GM19240 (cell line): ENCODE results near the gene SHOX.
"Not testable (repeated sequence)": the region's sequence is repeated elsewhere in the genome, so short reads cannot be mapped to it uniquely, and the experiment has no call there.

Source experiments
- DNase-seq: peaks from one replicate; pipeline ENCODE4 v3.0.0; 2011; ENCODE audit warnings: low spot score; ENCODE audit not compliant: insufficient read length

SHOX gene

DNA sequence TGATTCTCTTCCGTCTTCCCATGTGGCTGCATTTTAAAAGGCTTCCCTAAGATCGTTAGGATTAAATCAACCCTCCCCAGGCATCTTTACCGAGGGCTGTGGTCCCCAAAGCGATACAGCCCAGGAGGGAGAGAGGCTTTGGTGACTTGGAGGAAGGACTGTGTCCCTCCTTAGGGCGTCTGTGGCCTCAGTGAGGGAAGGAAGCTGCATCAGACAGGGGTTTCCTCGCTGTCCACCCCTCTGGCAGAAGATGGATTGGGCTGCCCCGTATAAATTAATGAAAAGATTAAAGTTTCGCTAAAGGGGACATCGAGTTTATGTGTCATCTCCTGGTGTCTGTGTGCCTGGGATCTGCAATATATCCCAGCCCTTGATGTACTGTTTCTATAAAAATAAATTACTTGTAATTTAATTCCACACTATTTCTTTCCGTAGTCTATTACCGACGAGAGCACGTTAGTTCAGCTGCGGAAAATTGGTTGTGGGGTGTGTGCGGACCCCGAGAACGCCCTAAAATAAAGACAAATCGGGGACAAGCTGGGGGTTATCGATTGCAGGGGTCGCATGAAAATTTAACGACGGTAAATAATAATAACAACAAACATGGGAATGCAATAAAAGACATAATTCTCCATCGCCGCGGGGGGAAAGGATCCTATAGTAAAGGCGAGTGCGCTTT, 6.5 kb downstream of the SHOX start:
- no peak for DNase-seq

DNA sequence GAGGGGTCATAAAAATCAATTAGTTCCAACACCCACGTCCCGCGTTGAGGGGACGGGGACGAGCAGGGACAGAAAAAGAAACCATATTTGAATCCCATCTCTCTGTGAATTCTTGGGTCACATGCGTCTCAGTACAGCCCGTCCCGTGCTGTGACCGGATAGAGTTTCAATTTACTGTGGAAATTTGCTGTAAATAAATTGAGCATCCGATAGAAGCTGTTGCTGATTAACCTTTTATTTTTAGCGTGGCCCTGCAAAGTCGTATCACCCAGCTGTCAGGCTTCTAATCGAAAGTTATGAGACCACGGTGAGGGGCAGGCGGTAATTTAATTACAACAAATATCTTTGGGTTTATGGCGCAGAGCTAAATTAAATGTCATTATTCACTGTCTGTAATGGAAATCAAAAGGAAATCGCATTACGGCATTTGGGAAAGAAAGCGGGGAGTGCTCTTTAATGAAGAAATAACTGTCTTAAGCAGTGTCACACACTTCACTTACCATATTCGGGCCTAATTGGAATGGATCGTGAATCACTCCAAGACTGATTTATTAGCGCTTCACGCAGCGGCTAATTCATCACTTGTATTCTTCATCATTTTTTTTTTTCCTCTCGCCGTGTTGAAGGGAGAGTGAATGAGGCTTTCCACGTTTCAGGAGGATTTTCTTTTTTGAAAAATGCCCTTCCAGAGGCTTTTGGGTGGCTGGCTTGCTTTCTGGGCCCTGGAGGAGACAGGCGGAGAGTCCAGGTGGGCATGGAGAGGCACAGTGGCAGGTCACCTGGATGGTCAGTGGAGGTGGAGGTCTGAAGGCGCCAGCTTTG, 7.3 kb downstream of the SHOX start:
- no peak for DNase-seq

- no peak for DNase-seq
Measured at GRCh38 chrX:638482-639131, 8.0 kb downstream of the SHOX start.

DNA sequence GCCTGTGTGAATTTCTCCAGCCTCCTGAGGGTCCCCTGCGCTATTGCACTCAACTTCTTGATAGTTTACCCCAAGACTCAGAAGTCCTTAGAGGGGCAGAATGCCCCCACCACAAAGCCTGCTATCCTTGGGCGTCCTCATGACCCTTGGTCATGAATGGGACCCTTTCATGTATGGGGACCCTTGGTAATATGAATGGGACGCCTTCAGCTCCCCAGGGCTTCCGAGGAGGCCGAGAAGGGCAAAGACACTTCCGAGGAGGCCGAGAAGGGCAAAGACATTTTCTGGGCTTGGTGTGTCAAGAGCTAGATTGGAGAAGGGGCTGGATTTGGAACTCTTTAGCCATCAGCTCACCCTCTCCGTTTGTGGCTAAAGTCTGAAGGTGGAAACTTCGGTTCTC, 8.6 kb downstream of the SHOX start:
- no peak for DNase-seq

- DNase-seq: no peak
Measured at GRCh38 chrX:640641-641040, 10.1 kb downstream of the SHOX start.

DNA sequence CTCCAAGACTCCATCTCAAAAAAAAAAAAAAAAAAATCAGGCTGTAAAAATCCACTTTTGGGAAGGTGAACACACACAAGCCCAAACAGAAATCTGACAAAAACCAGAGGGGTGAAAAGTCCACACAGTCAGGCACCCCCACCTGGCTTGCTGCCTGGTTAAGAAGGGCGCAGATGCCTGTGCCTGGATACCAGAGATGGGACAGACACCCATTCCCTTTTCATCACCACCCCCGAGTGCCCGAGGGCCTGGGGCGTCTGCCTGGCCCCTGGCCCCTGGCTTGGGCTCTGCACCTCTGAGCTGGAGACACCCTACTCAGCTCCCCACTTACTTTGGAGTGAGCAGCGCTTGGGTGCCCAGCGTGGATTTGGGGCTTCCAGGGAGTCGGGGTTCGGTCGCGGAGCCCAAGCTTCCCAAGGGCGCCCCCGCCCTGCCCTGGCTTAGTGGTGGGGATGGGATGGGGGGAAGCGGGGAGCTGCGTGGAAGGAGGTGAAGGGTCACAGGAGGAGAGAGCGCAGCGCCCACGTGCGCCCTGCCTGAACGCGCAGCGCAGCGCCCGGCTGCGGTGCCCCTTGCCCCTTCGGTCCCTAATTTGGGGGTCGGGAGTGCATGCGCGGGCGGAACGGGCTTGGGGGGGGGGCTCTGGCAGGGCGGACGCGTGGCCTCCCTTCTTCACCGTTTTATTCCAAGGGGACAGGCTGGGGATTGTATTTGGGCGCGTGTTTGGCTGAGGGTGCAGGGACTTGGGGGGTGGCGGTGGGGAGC, 11.3 kb downstream of the SHOX start:
- DNase-seq: no peak

DNA sequence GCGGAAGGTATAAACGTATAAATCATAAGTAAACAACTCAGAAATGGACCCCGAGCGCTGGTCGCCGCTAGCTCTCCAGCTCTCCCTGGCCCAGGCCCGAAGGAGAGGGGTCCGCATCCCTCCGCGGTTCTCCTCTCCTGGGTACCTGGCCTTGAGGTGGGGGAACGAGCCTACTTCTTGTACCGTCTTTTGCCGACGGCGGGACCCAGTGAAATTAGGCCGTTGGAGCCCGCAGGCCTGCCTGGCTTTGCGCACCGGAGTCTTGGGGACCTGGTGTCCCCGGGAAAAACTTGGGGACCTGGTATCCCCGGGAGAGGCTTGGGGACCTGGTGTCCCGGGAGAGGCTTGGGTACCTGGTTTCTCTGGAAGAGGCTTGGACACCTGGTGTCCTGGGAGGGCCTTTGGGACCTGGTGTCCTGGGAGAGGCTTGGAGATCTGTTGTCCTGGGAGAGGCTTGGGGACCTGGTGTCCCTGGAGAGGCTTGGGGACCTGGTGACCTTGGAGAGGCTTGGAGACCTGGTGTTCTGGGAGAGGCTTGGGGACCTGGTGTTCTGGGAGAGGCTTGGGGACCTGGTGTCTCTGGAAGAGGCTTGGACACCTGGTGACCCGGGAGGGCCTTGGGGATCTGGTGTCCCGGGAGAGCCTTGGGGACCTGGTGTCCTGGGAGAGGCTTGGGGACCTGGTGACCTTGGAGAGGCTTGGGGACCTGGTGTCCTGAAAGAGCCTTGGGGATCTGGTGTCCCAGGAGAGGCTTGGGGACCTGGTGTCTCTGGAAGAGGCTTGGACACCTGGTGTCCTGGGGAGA, 12.0 kb downstream of the SHOX start:
- no peak for DNase-seq

- DNase-seq: no peak
Measured at GRCh38 chrX:643241-643595, 12.6 kb downstream of the SHOX start.

GRCh38 chrX:643911-644303, 13.3 kb downstream of the SHOX start:
- DNase-seq: no peak

- no peak for DNase-seq
Measured at GRCh38 chrX:644304-645281, 14.0 kb downstream of the SHOX start.

- no peak for DNase-seq
Measured at GRCh38 chrX:646228-646495, 15.6 kb downstream of the SHOX start.

- no peak for DNase-seq
Measured at GRCh38 chrX:646796-647195, 16.2 kb downstream of the SHOX start.

- DNase-seq: no peak
Measured at GRCh38 chrX:649166-649565, 18.6 kb downstream of the SHOX start.

DNA sequence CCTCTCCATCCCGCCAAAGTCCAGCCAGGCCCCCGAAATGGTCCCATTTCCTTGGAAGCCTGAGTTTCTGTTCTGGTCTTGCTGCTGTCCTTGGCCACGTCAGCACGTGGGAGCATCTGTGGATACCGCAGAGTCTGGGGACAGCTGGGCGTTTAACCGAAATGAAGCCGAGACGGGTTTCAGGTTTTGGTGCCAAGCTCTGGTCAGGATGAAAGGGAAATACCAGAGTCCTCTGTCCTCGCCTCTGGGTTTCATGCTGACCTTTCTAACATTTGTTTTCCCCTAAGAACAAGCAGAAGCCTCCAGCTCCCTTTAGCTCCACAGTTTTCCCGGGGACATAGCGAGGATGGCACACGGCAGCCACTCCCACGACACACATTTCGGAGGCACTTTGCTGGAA, 19.7 kb downstream of the SHOX start:
- DNase-seq: no peak

GRCh38 chrX:650811-651210, 20.2 kb downstream of the SHOX start:
- no peak for DNase-seq

- not testable (repeated sequence) for DNase-seq
Measured at GRCh38 chrX:651922-652321, 21.3 kb downstream of the SHOX start.

GRCh38 chrX:652341-652741, 21.8 kb downstream of the SHOX start:
- DNase-seq: no peak

DNA sequence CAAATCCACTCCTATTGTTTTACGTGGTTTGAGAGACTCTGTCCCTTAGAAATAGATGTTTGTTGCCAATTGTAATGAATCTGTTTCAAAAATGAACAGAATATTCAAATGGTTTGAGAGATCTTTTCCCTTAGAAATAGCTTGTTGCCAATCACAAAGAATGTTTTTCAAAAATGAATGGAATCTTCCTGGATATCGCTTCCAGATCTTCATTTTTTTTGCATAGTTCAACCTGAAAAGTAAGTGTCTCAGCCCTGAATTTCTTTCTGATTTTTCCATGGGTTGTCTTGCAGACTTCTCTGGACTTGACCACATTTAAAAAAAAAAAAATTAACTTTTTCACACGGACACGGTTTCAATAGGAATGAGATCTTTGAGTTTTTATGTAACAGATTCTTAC, 22.7 kb downstream of the SHOX start:
- DNase-seq: no peak

DNA sequence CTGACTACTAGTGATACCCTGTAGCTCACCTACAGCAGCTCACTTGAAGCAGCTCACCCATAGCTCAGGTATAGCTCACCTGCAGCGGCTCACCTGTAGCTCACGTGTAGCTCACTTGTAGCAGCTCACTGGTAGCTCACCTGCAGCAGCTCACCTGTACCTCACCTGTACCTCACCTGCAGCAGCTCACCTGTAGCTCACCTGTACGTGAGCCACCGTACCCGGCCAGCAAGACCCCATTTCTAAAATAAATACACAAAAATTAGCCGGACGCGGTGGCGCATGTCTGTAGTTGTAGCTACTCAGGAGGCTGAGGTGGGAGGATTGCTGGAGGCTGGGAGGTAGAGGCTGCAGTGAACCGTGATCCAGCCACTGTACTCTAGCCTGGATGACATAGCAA, 30.6 kb downstream of the SHOX start:
- DNase-seq: no peak

DNA sequence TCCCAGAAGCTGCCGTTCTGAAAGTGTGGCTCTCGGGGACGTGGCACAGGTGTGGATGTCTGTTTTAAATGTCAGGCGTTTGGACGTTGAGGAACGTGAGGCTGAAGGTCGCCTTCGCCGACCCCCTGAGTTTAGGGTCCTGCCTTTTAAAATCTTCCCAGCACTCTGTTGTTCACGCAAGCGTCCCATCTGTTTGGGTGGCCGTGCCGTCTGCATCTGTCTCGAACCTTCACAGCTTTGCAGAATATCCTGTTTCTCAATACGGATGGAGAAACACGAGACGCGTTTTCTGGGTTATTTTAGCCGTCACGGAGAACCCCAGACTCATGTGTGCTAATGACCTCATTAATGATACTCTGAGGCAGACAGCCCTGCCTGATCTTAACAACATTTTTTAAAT, 31.5 kb downstream of the SHOX start:
- DNase-seq: no peak
